GM21423 (cell line): ENCODE measurements around the gene MYH14.

ENCODE experiments used
- ATAC-seq: cut with Tn5 transposase; IDR thresholded peaks from one replicate; pipeline ENCODE4 v1.9.1; 2021; ENCODE audit warnings: mild to moderate bottlenecking, moderate library complexity; ENCODE audit not compliant: unreplicated experiment

Gene MYH14

DNA sequence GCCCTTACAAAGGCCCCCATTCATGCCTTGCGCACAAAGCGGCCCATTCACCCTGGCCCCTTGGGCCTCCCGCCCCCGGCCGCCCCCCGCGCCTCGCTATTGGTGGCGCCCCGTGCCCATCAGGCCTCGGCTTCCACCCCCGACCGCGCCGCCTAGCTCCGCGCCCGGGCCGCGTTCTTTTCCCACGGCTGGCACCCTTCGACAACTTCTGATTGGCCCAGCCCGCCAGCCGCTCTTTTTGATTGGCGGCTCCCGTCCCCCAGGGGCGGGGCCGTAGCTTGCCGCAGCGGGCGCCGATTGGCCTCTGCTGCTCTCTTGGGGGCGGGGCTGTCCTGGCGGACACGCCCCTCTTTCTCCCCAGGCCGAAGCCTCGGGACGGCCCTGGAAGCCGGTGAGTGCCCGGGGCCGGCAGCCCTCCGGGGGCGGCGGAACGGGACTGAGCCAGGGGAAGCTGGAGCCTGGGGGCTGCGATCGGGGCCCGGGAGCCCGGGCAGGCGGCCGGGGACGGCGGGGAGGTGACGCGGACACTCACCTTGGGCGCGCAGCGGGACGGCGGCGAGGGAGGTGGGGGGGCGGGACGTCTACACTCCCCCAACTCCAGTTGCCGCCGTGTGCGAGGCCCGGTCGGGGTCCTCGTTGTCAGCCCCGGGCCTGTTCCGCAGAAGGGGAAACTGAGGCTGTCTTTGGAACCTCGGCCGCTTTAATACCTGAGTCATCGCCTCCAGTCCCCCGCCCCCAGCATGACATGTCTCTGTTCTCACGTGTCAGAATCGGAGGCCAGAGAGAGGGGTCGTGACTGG lies at the start of gene MYH14:
Gene MYH14 (plus strand): TSS at position 342 of the 800 bp plus-strand sequence. CDS start 6,744 bp downstream, outside the sequence.
- ATAC-seq = no peak

DNA sequence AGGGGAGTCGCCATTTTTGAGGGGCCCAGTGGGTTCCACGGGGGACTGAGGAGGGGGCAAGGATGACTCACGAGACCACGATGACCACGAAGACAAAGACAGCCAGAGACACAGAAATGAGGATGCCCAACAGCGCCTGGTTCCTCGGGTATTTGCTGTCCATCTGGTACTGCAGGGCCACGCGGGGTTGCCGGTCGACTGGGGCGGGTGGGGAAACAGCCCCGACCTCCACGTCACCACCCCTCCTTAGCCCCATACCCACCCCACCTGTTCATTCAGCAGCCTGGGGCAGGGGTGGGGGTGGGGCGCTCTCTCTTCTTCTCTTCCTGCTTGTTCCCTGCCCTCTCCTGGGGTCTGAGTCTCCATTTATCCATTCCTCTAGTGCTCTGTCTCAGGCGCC lies 48.9 kb upstream of the MYH14 start:
- no peak for ATAC-seq

DNA sequence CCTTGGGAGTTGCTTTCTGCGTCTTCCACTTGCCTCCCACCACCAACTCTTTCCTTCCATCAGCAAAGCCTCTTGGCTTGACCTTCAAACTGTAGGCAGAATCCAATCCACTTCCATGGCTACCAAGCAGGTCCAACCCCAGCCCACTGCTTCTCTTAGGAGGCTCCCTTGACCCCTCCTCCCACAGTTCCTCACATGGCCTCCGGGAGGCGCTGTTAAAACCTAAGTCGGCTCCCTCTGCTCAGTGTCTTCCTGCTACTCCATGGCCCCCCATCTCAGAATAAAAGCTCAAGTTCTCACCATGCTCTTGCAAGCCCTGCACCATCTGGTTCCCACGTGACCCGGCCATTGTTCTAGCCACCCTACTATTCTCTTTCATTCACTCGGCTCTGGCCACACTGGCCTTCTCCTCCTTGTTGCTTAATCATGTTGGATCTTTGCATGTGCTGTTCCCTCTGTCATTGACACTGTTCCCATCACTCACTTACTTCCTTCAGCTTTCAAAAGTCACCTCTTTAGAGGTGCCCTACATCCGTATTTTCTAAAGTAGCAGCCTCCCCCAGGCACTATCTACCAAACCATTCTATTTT lies 47.8 kb upstream of the MYH14 start:
- ATAC-seq = no peak

DNA sequence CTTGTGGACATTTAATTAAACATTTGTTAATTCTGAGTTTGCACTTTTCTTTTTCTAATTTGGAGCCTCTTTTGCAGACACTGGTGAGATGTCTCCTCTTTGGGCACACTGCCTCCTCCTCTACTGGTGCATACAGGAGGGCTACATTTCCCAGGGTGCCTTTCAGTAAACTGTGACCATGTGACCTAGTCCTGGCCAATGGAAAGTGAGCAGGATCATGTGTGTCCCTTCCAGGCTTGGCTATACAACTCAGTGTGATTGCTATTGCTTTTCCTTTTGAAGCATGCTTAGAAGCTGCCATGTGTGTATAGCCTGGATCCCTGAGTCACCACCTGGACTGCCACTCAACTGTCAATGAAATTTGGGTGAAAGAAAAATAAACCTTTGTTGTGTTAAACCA lies 44.8 kb upstream of the MYH14 start:
- ATAC-seq = no peak

DNA sequence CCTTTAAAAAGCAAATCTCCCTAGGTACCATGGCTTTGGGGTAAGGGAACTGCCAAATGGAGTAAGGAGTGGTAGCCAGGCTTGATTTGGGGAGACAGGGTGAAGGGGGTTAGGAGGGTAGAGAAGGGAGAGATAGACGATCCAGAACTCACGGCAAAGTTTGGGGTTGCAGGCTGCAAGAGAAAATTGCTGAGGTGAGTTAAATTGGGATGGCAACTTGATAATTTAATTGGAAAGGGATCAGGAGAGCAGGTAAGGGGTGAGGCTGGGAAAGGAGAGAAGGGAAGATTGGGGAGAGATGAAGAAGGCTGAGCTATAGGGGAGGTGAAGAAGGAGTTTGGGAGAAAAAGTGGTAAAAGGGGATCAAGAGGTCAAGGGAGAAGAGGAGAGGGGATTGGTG lies 44.3 kb upstream of the MYH14 start:
- no peak for ATAC-seq

DNA sequence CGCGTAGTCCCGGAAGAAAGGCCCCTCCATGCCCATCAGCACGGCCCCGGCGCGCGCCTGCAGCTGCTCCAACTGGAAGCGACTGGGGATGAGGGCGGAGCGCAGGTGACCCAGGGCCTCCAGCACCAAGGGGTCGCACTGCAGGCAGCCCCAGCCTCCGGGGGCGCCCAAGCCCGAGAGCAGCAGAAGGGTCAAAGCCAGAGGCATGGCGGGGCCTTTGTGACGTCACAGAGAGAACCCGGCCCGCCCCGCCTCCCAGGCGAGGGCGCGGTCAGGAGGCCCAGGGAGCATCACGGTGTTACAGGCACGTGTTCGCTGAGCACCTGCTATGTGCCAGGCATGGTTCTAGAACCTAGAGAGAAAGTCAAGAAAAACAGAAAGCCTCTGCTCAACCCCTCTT lies 40.4 kb upstream of the MYH14 start, which contains the start of gene IZUMO2:
Gene IZUMO2 (minus strand): TSS at position 294 of the 400 bp plus-strand sequence. CDS start 87 bp downstream, at position 207.
- no peak for ATAC-seq

DNA sequence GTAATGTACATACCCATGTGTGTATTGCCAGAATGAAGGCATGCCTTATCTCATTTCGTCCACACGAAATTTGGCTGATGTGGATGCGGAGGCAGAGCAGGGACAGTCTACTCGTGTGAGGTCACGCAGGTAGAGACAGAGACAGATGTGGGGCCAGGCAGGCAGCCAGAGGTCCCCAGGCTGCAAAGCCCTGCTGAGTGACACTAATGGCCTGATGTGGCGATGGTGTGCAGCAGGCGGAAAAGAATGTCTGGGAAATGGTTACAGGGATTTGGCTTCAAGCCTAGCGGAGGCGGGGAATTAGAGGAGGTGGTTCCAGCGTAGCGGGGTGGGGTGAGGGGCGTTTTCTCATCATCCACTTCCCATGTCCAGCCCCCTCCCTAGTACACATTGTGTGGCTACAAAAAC lies 36.1 kb upstream of the MYH14 start:
- ATAC-seq = no peak

DNA sequence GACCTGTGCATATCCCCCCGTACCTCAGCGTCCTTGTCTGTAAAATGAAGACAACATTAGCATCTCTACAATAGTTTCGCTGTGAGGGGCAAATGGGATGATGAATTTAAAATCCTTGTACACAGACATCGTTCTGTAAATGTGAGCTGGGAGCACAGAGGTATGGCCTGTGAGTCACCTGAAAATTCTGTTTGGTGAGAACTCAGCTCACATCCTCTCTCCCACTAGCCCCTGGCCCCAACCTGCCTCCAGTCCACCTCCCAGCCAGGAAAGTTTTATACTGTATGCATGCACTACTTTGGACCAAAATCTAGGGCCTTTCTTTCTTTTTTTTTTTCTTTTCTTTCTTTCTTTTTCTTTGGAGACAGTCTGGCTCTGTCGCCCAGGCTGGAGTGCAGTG lies 31.7 kb upstream of the MYH14 start:
- ATAC-seq = no peak

DNA sequence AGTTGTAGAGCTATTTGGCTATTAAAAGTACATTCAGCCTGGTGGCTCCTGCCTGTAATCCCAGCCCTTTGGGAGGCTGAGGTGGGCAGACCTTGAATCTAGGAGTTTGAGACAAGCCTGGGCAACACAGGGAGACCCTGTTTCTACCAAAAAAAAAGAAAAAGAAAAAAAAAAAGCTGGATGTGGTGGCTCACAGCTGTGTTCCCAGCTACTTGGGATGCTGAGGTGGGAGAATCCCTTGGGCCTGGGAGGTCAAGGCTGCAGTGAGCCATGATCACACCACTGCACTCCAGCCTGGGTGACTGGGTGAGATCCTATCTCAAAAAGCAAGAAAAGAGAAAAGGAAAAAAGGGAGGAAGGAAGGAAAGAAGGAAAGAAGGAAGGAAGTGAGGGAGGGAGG lies 30.7 kb upstream of the MYH14 start:
- ATAC-seq = no peak

DNA sequence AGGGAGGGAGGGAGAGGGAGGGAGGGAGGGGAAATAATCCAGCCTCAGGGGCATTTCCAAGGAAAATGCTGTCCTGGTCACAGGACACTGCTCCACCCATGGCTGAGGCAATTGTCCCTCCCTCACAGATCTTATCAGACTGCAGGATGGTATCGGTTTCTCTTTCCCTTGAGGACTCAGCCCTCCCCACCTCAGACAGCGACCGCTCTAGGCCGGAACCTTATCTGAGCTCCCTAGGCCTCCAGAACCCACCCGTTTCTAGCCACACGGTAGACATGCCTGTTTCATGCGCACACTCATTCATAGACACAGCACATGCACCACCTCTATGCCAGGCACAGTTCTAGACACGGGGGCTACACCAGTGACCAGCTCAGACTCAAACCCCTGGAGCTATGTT lies 30.3 kb upstream of the MYH14 start:
- no peak for ATAC-seq

DNA sequence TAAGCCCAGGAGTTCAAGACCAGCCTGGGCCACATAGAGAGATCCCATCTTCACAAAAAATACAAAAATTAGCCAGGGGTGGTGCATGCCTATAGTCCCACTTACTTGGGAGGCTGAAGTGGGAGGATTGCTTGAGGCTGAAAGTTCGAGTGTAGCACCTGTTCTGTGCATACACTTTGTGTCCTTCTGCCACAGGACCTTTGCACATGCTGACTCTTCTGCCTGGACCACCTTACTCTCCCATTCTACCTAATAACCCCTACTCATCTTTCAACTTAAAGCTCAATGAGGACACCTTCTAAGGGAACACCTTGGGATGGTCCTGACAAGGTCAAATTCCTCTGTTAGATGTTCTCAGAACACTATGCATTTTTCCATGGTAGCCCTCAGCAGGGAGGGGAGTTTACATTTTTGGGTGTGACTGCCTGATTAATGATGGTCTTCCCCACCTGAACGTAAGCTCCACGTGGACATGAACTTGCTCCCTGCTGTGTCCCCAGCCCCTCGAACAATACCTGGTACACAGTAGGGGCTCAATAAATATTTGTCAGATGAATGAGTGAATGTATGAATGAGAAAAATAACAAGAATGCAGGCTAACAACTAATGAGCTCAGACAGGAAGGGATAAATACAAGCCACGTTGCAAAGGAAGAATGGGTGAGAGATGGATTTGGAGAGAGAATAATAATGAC lies 29.2 kb upstream of the MYH14 start:
- no peak for ATAC-seq

DNA sequence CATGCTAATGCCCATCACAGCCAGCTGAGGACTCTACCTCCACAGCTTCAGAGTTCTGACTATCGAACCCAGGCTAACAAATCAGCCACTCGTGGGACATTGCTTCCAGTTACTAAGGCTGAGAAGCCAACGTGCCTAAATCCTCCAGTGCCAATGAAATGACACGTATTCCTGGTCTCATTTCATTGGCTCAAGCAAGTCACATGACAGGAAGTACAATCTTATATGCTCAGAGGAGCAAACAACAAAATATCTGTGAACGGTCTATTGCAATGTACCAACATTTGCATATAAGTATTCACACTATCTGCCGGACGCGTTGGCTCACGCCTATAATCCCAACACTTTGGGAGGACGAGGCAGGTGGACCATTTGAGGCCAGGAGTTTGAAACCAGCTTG lies 27.5 kb upstream of the MYH14 start:
- ATAC-seq = no peak

DNA sequence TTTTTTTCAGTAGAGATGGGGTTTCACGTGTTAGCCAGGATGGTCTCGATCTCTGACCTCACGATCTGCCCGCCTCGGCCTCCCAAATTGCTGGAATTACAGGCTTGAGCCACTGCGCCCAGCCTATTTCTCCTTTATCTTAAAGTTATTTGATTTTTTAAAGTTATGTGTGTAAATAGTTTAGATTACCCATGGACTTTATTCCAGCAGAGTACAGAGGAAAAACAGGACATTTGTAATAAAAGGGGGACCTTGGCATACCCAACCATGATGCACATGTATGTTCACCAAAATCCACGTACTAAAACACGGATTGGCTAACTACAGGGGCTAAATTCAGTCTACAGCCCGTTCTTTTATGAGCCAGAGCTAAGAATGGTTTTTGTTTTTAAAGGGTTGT lies 26.6 kb upstream of the MYH14 start:
- ATAC-seq = no peak

DNA sequence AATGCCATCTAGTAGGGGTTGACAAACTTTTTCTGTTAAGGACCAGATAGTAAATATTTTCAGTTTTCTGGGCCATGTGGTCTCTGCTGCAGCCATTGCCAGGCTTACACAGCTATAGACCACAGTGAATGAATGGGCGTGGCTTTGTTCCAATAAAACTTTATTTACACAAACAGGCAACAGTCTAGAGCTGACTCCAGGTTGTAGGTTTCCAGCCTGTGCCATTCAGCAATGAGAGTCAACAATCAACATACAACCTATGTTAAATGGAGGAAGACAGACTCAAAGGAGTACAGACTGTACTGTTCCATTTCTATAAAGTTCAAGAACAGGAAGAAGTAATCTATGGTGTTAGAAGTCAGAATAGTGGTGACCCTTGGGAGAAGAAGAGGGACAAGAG lies 25.1 kb upstream of the MYH14 start:
- no peak for ATAC-seq

DNA sequence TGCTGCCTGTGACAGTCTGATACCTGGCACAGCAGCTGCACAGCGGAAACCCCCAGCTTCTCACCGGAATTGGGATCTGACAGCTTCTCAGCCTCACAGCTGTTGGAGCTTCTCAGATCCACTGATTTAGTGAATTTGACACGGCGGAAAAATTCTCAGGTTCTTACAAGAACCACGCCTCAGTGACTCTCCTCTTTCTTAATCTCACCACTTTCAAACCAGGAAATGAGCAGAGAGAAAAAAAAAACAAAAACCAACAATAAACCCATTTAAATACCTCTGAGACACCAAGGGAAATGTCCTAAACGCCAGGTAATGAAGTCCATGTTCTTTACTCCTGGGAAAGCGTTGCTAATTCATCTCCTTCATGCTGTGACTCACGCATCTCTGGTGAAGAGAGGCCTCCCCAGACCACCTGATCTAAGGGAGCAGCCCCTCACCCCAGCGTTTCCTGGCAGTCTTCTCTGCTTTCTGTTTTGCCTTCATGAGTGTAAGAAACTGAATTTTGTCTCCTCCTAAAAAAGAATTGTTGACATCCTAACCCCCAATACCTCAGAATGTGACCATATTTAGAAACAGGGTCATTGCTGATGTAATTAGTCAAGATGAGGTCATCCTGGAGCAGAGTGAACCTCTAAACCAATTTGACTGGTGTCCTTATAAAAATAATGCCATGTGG lies 24.4 kb upstream of the MYH14 start:
- no peak for ATAC-seq

DNA sequence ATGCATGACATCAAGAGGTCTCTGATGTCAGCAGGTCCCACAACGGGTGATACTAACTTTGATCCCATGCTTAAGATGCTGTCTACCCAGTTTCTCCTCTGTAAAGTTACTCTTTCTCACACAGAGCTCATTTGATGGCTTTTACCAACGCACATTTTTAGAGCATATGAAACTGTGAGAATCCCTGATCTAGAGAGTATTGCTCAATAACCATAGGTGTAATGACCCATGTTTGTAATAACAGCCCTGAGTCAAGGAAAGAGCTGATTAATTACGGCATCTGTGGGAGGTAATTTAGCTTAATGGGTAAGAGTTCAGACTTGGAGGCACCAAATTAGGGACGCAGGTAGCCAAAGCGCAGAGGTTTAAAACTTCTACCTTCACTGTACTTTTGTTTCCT lies 22.3 kb upstream of the MYH14 start:
- ATAC-seq = no peak

DNA sequence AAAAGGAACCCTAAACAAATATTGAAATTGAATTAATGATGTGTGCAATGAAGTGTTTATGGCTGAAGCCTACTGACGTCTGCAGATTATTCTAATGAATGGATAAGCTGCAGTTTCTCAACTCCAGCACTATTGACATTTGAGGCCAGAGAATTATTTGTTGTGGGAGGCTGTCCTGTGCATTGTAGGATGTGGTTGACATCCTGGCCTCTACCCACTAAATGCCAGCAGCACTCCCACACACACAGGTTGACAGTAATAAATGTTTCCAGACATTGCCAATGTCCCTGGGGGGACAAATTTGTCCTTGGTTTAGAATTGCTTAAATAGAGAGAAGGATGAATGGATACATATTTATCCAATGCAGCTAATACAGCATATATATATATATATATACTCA lies 19.2 kb upstream of the MYH14 start:
- no peak for ATAC-seq

DNA sequence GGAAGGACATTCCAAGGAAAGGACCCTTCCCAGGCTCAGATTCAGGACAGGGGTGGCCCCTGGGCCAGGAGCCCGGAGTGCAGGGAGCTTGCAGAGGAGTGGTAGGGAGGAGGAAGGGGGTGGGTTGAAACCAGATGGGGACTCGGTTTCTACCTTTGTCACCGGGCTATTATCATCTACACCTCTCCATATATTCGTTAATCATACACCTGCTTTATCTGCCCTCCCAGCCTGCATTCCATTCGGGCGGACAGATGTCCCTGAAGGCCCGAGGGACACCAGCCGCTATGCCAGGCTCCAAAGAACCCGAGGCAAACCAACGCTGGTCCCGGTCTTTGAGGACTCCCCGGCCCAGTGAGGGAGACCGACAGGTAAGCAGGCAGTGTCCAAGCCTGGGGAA lies 15.5 kb upstream of the MYH14 start:
- no peak for ATAC-seq

DNA sequence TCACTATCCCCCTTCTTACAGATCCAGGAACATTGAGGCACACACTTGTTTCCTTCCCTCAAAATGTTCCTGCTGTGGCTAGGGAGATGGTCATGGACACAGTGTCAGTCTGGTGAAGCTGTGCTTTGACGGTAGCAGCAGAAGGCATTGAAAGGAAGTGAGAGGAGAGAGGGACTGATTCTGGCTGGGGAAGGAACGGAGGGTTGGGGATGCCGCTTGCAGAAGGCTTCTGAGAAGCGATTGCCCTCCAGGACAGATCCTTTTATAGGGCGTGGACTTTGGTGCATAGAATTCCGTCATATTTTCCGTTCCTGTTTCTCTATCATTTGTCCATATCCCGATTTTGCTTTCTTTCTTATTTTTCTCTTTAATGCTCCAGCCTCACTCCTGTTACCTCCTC lies 14.1 kb upstream of the MYH14 start:
- no peak for ATAC-seq

DNA sequence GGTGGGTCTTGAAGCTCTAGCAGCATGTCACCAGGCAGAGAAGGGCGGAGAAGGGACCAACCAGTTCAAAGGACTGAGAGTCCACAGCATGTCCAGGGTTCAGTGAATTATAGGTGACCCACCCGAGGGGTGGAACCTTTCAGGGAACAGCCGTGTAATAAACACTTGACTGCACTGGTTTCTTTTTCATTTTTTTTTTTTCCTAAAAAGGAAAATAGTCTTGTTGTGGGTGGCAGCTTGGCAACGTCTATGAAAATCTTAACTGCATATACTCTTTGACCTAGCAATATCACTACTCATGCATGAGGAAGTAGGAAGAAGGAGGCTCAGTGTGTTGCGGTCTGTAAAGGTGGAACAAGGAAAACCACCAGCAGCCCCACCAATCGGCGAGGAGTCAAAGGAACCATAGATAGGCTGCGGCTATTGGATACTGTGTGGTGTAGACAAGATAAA lies 13.0 kb upstream of the MYH14 start:
- no peak for ATAC-seq

DNA sequence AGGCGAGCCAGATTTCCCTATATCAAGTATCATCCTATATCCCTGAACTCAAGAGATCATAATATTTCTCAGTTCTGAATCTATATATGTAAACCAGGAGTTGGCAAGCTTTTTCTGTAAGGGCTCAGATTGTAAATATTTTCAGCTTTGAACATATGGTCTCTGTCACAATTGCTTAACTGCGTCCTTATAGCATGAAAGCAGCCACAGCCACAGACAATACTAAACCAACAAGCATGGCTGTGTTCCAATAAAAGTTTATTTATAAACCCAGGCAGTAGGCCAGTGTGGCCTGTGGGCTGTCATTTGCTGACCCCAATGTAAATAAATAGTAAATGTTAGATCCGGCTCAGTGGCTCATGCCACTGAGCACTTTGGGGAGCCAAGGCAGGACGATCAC lies 12.2 kb upstream of the MYH14 start:
- no peak for ATAC-seq
